ENCODE data around the gene AP3D1.

AP3D1 gene

DNA sequence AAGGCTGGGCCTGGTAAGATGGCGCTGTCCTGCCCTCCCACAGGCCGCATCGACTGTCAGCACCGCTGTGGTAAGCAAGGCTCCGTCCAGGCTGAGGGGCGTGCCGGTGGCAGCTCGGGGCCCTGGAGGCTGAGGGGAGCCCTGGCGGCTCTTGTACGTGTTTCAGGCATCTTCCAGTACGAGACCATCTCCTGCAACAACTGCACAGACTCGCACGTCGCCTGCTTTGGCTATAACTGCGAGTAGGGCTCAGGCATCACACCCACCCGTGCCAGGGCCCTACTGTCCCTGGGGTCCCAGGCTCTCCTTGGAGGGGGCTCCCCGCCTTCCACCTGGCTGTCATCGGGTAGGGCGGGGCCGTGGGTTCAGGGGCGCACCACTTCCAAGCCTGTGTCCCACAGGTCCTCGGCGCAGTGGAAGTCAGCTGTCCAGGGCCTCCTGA, 53.5 kb downstream of the AP3D1 start:
- peaks cover 25% of the 10 kb centered on the region for H3K4me1 ChIP-seq (ENCODE audit: control insufficient read depth, insufficient read depth, low read depth, low read length)
- H3K4me3 ChIP-seq (ENCODE audit: insufficient read depth in 1 of 2, low read depth in 1 of 2, low read length in 2 of 2) = no peak overlapping the region
- peaks cover 12% of the 10 kb centered on the region for H3K79me1 ChIP-seq (replicated peaks; ENCODE audit: low read length, poor library complexity, severe bottlenecking)
- H3K36me3 ChIP-seq (ENCODE audit: control insufficient read depth in 1 of 2, insufficient read depth in 2 of 2, low read depth in 1 of 2, low read length in 2 of 2) = peaks cover 42 to 49% of the 10 kb centered on the region in 2 experiments
- no peaks in the 10 kb centered on the region for H3K27me3 ChIP-seq (ENCODE audit: control insufficient read depth in 1 of 2, insufficient read depth in 1 of 2, low read length in 2 of 2)
- H3K9ac ChIP-seq (ENCODE audit: low read length) = no peak overlapping the region
- H2BK12ac ChIP-seq (ENCODE audit: low read length in 2 of 2) = no peak overlapping the region
- H2BK120ac ChIP-seq (ENCODE audit: low read depth, low read length) = no peak overlapping the region
- H3K4me2 ChIP-seq (ENCODE audit: low read length, poor library complexity, severe bottlenecking) = no peak overlapping the region
- H3K23ac ChIP-seq (ENCODE audit: low read length in 2 of 2) = no peak overlapping the region
- 91% methylated on average over 23 of the region's 23 CpGs for WGBS
- no peak overlapping the region for H4K8ac ChIP-seq (ENCODE audit: low read length)
- H2AK5ac ChIP-seq (ENCODE audit: low read length, severe bottlenecking) = no peak overlapping the region
- no peak overlapping the region for H2BK15ac ChIP-seq (ENCODE audit: low read depth, poor library complexity, severe bottlenecking)
- H3K9me3 ChIP-seq (ENCODE audit: control insufficient read depth, low read length) = no peaks in the 10 kb centered on the region
- no peak overlapping the region for H3K14ac ChIP-seq (ENCODE audit: low read length in 2 of 2)
- no peak overlapping the region for H3K27ac ChIP-seq (ENCODE audit: low read length, poor library complexity, severe bottlenecking)
- DNase-seq = no peak
- no peak overlapping the region for H2AFZ ChIP-seq (ENCODE audit: low read depth, low read length)
- H2BK5ac ChIP-seq (ENCODE audit: low read depth, low read length, poor library complexity, severe bottlenecking) = no peak overlapping the region
- no peak overlapping the region for H3K18ac ChIP-seq (ENCODE audit: low read depth in 1 of 2, low read length in 2 of 2)
- no peak overlapping the region for H3K4ac ChIP-seq (ENCODE audit: low read depth in 1 of 2, low read length in 2 of 2)
- H4K91ac ChIP-seq (ENCODE audit: low read length) = no peak overlapping the region

DNA sequence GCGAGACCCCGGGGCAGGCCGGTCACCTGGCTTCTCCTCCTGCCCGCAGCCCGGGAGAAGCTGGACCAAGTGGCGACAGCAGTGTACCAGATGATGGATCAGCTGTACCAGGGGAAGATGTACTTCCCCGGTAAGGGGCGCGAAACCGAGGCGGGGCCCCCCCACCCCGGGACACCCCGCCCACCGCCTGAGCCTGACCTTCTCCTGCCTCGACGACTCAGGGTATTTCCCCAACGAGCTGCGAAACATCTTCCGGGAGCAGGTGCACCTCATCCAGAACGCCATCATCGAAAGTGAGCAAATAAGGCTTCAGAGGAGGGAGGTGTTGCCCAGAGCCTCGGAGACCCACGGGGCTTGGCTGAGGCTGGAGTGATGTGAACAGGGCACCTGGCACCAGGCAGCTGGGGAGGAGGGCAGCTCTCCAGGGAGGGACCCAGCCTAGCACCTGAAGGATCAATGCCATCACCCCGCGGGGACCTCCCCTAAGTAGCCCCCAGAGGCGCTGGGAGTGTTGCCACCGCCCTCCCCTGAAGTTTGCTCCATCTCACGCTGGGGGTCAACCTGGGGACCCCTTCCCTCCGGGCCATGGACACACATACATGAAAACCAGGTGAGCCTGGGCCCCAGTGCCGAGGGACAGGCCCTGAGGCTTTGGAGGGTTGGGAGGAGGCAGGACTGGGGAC, 54.0 kb downstream of the AP3D1 start:
- no peak overlapping the region for H2AK5ac ChIP-seq (ENCODE audit: low read length, severe bottlenecking)
- H3K36me3 ChIP-seq (ENCODE audit: control insufficient read depth in 1 of 2, insufficient read depth in 2 of 2, low read depth in 1 of 2, low read length in 2 of 2) = peaks cover 45 to 48% of the 10 kb centered on the region in 2 experiments
- no peak overlapping the region for H2BK15ac ChIP-seq (ENCODE audit: low read depth, poor library complexity, severe bottlenecking)
- no peak overlapping the region for H2BK120ac ChIP-seq (ENCODE audit: low read depth, low read length)
- 59% methylated on average over 30 of the region's 30 CpGs for WGBS
- H3K27ac ChIP-seq (ENCODE audit: low read length, poor library complexity, severe bottlenecking) = no peak overlapping the region
- H3K4me1 ChIP-seq (ENCODE audit: control insufficient read depth, insufficient read depth, low read depth, low read length) = peaks cover 24% of the 10 kb centered on the region
- no peak overlapping the region for H2AFZ ChIP-seq (ENCODE audit: low read depth, low read length)
- H4K91ac ChIP-seq (ENCODE audit: low read length) = no peak overlapping the region
- no peak overlapping the region for H3K4ac ChIP-seq (ENCODE audit: low read depth in 1 of 2, low read length in 2 of 2)
- H2BK12ac ChIP-seq (ENCODE audit: low read length in 2 of 2) = no peak overlapping the region
- peak overlapping the region; percentile 93 for H3K4me2 ChIP-seq (ENCODE audit: low read length, poor library complexity, severe bottlenecking)
- no peaks in the 10 kb centered on the region for H3K9me3 ChIP-seq (ENCODE audit: control insufficient read depth, low read length)
- H3K23ac ChIP-seq (ENCODE audit: low read length in 2 of 2) = no peak overlapping the region
- H2BK5ac ChIP-seq (ENCODE audit: low read depth, low read length, poor library complexity, severe bottlenecking) = no peak overlapping the region
- peak overlapping the region; percentile 48 to 79 for H3K4me3 ChIP-seq (ENCODE audit: insufficient read depth in 1 of 2, low read depth in 1 of 2, low read length in 2 of 2)
- H3K9ac ChIP-seq (ENCODE audit: low read length) = peak overlapping the region; percentile 71
- no peak overlapping the region for H3K14ac ChIP-seq (ENCODE audit: low read length in 2 of 2)
- no peak overlapping the region for H3K18ac ChIP-seq (ENCODE audit: low read depth in 1 of 2, low read length in 2 of 2)
- H3K27me3 ChIP-seq (ENCODE audit: control insufficient read depth in 1 of 2, insufficient read depth in 1 of 2, low read length in 2 of 2) = no peaks in the 10 kb centered on the region
- no peak for DNase-seq
- no peak overlapping the region for H4K8ac ChIP-seq (ENCODE audit: low read length)
- H3K79me1 ChIP-seq (replicated peaks; ENCODE audit: low read length, poor library complexity, severe bottlenecking) = peaks cover 12% of the 10 kb centered on the region

DNA sequence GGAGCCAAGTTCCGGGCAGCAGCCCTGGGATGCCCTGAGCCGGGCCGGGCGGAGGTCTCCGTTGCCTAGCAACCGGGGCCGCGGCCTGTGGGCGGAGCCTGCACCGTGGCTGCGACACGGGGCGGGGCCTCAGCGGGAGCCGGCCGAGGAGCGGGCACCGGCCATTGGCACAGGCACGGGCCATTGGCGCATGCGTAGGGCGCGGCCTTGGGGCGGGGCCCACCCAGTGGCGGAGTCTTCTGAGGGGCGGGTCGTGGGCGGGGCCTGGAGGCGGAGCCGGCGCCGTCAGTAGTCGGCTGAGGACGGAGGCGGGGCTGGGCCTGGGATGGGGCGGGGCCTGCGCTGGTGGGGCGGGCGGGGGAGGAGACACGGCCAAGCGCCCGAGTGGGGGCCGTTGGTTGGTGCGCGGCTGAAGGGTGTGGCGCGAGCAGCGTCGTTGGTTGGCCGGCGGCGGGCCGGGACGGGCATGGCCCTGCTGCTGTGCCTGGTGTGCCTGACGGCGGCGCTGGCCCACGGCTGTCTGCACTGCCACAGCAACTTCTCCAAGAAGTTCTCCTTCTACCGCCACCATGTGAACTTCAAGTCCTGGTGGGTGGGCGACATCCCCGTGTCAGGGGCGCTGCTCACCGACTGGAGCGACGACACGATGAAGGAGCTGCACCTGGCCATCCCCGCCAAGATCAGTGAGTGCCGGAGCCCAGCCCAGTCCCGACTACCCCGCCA, 54.7 kb downstream of the AP3D1 start, which contains the start of gene IZUMO4:
IZUMO4 (plus strand) TSS at position 436 of the 723 bp plus-strand sequence; CDS start at position 467, 31 bp downstream.
- peak within 1 kb of the TSS in 1 of 2 experiments; percentile 66 for H3K4ac ChIP-seq (ENCODE audit: low read depth in 1 of 2, low read length in 2 of 2)
- peak within 1 kb of the TSS; percentile 91 for H3K9ac ChIP-seq (ENCODE audit: low read length)
- peak within 1 kb of the TSS in 1 of 2 experiments; percentile 76 for H3K14ac ChIP-seq (ENCODE audit: low read length in 2 of 2)
- no peak within 1 kb of the TSS for H2BK12ac ChIP-seq (ENCODE audit: low read length in 2 of 2)
- peak within 1 kb of the TSS; percentile 85 to 87 for H3K18ac ChIP-seq (ENCODE audit: low read depth in 1 of 2, low read length in 2 of 2)
- peak; percentile 95 for DNase-seq
- H3K4me1 ChIP-seq (ENCODE audit: control insufficient read depth, insufficient read depth, low read depth, low read length) = peaks cover 24% of the 10 kb centered on the region
- H3K79me1 ChIP-seq (replicated peaks; ENCODE audit: low read length, poor library complexity, severe bottlenecking) = peaks cover 9% of the 10 kb centered on the region
- peak within 1 kb of the TSS; percentile 79 for H3K4me3 ChIP-seq (ENCODE audit: insufficient read depth in 1 of 2, low read depth in 1 of 2, low read length in 2 of 2)
- peaks cover 39 to 45% of the 10 kb centered on the region in 2 experiments for H3K36me3 ChIP-seq (ENCODE audit: control insufficient read depth in 1 of 2, insufficient read depth in 2 of 2, low read depth in 1 of 2, low read length in 2 of 2)
- H2BK15ac ChIP-seq (ENCODE audit: low read depth, poor library complexity, severe bottlenecking) = peak within 1 kb of the TSS; percentile 100
- peak within 1 kb of the TSS; percentile 67 for H3K27ac ChIP-seq (ENCODE audit: low read length, poor library complexity, severe bottlenecking)
- no peaks in the 10 kb centered on the region for H3K27me3 ChIP-seq (ENCODE audit: control insufficient read depth in 1 of 2, insufficient read depth in 1 of 2, low read length in 2 of 2)
- H3K23ac ChIP-seq (ENCODE audit: low read length in 2 of 2) = peak within 1 kb of the TSS in 1 of 2 experiments; percentile 66
- no peaks in the 10 kb centered on the region for H3K9me3 ChIP-seq (ENCODE audit: control insufficient read depth, low read length)
- WGBS = 2% methylated on average over 48 of the region's 70 CpGs
- peak within 1 kb of the TSS; percentile 98 for H2BK120ac ChIP-seq (ENCODE audit: low read depth, low read length)
- H2BK5ac ChIP-seq (ENCODE audit: low read depth, low read length, poor library complexity, severe bottlenecking) = peak within 1 kb of the TSS; percentile 84
- peak within 1 kb of the TSS; percentile 93 for H3K4me2 ChIP-seq (ENCODE audit: low read length, poor library complexity, severe bottlenecking)
- H2AFZ ChIP-seq (ENCODE audit: low read depth, low read length) = peak within 1 kb of the TSS; percentile 32
- H4K8ac ChIP-seq (ENCODE audit: low read length) = peak within 1 kb of the TSS; percentile 97
- peak within 1 kb of the TSS; percentile 92 for H4K91ac ChIP-seq (ENCODE audit: low read length)
- no peak within 1 kb of the TSS for H2AK5ac ChIP-seq (ENCODE audit: low read length, severe bottlenecking)

- WGBS = 1% methylated on average over 55 of the region's 56 CpGs
- peak; percentile 93 for DNase-seq
- peak within 1 kb of the TSS; percentile 6 to 67 for H3K4ac ChIP-seq (ENCODE audit: low read depth in 1 of 2, low read length in 2 of 2)
These were observed 55.3 kb downstream of the AP3D1 start, which contains the start of gene MOB3A for GRCh38 chr19:2096034-2096479. TSS of gene MOB3A (minus strand) at chr19:2096326. CDS start at chr19:2078560, 17,766 bp downstream.

More at GRCh38 chr19:2096034-2096479, 55.3 kb downstream of the AP3D1 start, which contains the start of gene MOB3A:
- peaks cover 6% of the 10 kb centered on the region for H3K79me1 ChIP-seq (replicated peaks; ENCODE audit: low read length, poor library complexity, severe bottlenecking)
- peak within 1 kb of the TSS; percentile 100 for H2BK15ac ChIP-seq (ENCODE audit: low read depth, poor library complexity, severe bottlenecking)
- H3K14ac ChIP-seq (ENCODE audit: low read length in 2 of 2) = peak within 1 kb of the TSS in 1 of 2 experiments; percentile 76
- H3K36me3 ChIP-seq (ENCODE audit: control insufficient read depth in 1 of 2, insufficient read depth in 2 of 2, low read depth in 1 of 2, low read length in 2 of 2) = peaks cover 33 to 40% of the 10 kb centered on the region in 2 experiments
- peak within 1 kb of the TSS; percentile 84 for H2BK5ac ChIP-seq (ENCODE audit: low read depth, low read length, poor library complexity, severe bottlenecking)
- H3K27ac ChIP-seq (ENCODE audit: low read length, poor library complexity, severe bottlenecking) = peak within 1 kb of the TSS; percentile 67
- peaks cover 24% of the 10 kb centered on the region for H3K4me1 ChIP-seq (ENCODE audit: control insufficient read depth, insufficient read depth, low read depth, low read length)
- H2BK12ac ChIP-seq (ENCODE audit: low read length in 2 of 2) = peak within 1 kb of the TSS in 1 of 2 experiments; percentile 26
- peak within 1 kb of the TSS; percentile 93 for H3K4me2 ChIP-seq (ENCODE audit: low read length, poor library complexity, severe bottlenecking)
- no peaks in the 10 kb centered on the region for H3K27me3 ChIP-seq (ENCODE audit: control insufficient read depth in 1 of 2, insufficient read depth in 1 of 2, low read length in 2 of 2)
- H2AFZ ChIP-seq (ENCODE audit: low read depth, low read length) = peak within 1 kb of the TSS; percentile 32
- H3K18ac ChIP-seq (ENCODE audit: low read depth in 1 of 2, low read length in 2 of 2) = peak within 1 kb of the TSS; percentile 85 to 87
- peak within 1 kb of the TSS; percentile 91 for H3K9ac ChIP-seq (ENCODE audit: low read length)
- no peaks in the 10 kb centered on the region for H3K9me3 ChIP-seq (ENCODE audit: control insufficient read depth, low read length)
- peak within 1 kb of the TSS; percentile 97 for H4K8ac ChIP-seq (ENCODE audit: low read length)
- H2BK120ac ChIP-seq (ENCODE audit: low read depth, low read length) = peak within 1 kb of the TSS; percentile 98
- peak within 1 kb of the TSS; percentile 79 for H3K4me3 ChIP-seq (ENCODE audit: insufficient read depth in 1 of 2, low read depth in 1 of 2, low read length in 2 of 2)
- H2AK5ac ChIP-seq (ENCODE audit: low read length, severe bottlenecking) = peak within 1 kb of the TSS; percentile 24
- H3K23ac ChIP-seq (ENCODE audit: low read length in 2 of 2) = peak within 1 kb of the TSS in 1 of 2 experiments; percentile 66
- peak within 1 kb of the TSS; percentile 92 for H4K91ac ChIP-seq (ENCODE audit: low read length)
